LNCaP clone FGC (cell line): ENCODE results near the gene MAST3.
A peak's percentile ranks its signal among the peaks of the same experiment; 100 is the strongest.

Experiments
- DNase-seq: peaks from one replicate; pipeline ENCODE4 v3.0.0-alpha.2; 2011; ENCODE audit warnings: low read depth
- H3K4me3 ChIP-seq: 2 replicates; pipeline ENCODE4 v1.5.1; 2011; ENCODE audit warnings: mild to moderate bottlenecking, low read depth, low read length, control low read depth
- TF ChIP-seq, protein P1 (sequence below): IDR thresholded peaks from 2 replicates; pipeline ENCODE4 v1.5.1; 2012; ENCODE audit warnings: mild to moderate bottlenecking; ENCODE audit not compliant: control insufficient read depth, insufficient read depth; ENCODE audit errors: extremely low read depth

Gene MAST3

DNA sequence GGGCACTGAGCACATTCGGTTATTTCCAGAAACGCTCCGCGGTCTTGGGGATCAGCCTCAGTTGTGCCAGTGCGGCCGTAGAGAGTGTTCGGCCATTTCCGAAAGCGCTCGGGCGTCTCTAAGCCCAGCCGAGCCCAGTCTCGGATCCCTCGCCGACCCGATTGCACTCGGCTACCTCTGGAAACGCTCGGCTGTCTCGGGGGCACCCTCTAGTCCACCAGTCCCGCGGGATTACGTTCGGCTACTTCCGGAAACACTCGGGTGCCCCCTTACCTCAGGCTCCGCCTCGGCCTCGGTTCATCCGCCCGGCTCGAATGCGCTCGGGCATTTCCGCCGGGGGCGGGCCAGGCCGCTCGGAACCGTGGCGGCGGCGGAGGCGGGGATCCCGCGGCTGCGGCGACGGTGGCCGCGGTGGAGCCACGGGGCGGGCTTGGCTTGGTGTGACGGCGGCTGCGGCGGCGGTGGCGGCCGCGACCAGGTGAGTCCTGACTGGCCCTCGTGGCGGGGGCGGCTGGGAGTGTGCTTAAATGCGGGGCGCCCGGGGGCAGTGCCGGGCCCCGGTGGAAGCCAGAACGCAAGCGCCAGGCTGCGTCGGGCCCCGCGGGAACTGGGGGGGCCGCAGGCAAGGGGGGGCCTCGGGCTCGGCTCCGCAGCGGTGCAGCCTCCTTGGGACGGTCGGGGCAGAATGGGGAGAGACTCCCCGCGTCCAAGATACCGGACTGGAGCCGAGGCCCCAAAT, 55.4 kb downstream of the MAST3 start, which contains the start of gene PIK3R2:
TSS of gene PIK3R2 (plus strand) at position 347 of the 739 bp plus-strand sequence. CDS start 2,717 bp downstream, outside the sequence.
- H3K4me3 ChIP-seq = peak within 1 kb of the TSS; percentile 78
- TF ChIP-seq, protein P1, sequence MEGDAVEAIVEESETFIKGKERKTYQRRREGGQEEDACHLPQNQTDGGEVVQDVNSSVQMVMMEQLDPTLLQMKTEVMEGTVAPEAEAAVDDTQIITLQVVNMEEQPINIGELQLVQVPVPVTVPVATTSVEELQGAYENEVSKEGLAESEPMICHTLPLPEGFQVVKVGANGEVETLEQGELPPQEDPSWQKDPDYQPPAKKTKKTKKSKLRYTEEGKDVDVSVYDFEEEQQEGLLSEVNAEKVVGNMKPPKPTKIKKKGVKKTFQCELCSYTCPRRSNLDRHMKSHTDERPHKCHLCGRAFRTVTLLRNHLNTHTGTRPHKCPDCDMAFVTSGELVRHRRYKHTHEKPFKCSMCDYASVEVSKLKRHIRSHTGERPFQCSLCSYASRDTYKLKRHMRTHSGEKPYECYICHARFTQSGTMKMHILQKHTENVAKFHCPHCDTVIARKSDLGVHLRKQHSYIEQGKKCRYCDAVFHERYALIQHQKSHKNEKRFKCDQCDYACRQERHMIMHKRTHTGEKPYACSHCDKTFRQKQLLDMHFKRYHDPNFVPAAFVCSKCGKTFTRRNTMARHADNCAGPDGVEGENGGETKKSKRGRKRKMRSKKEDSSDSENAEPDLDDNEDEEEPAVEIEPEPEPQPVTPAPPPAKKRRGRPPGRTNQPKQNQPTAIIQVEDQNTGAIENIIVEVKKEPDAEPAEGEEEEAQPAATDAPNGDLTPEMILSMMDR = no peak
- peak; percentile 94 for DNase-seq

DNA sequence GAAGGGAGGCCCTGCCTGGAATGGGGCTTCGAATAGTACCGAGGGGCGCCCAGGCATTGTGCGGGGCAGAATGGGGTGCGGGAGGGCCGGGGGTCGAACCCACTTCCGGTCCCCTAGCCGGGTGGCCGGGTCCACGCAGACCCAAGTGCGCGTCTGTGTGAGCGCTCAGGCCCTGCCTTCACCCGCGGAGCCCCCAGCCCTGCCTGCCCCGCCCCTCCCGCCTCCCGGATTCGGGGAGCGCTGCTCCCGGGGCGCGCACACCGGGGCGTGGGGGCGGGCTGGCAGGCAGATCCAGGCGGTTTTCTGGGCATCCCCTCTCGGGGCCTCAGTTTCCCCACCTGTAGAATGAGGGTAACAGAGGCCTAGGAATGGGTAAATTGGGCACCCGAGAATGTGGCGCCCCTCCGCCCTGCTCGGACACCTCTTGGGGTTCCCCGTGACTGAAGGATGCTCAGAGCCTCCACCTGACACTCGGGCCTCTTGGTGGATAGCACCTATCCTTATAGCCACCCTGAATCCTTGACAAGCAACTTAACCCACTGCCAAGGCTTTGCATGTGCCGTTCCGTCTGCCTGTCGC, 56.1 kb downstream of the MAST3 start:
- peak overlapping the region; percentile 78 for H3K4me3 ChIP-seq
- TF ChIP-seq, protein P1 = no peak
- DNase-seq = no peak

DNA sequence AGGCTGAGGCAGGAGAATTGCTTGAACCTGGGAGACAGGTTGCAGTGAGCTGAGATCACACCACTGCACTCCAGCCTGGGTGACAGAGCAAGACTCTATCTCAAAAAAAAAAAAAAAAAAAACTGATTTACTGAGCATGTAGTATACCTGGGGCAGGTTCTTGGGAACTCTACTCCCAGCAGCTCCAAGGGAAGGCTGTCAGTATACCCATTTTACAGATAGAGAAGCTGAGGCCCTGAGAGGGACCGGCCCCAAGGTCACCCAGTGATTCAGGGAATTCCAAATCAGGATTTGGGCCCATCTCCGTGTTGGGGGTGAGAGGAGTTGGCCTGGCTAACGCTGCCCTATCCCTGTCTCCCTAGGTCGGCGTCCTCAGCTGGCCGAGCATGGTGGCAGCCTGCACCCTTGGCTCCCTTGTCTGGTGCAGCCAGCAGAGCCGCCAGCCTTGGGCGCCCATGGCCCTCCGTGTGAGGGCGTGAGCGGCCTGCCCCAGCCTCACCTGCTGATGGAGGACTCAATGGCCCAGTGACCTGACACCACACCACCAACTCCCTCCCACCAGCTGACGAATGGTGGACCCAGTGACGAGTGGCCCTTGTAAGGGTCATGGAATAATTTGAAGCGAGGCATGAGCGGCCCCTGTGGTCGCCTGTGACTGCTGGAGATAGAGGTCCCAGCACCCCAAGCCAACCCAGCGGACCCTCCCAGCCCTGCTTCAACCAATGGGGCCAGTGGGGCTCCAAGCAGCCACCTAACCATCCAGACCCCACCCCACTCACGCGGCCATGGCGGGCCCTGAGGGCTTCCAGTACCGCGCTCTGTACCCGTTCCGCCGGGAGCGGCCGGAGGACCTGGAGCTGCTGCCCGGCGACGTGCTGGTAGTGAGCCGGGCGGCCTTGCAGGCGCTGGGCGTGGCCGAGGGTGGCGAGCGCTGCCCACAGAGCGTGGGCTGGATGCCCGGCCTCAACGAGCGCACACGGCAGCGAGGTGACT, 57.8 kb downstream of the MAST3 start:
- H3K4me3 ChIP-seq = peak overlapping the region; percentile 15
- TF ChIP-seq, protein P1 = no peak

DNA sequence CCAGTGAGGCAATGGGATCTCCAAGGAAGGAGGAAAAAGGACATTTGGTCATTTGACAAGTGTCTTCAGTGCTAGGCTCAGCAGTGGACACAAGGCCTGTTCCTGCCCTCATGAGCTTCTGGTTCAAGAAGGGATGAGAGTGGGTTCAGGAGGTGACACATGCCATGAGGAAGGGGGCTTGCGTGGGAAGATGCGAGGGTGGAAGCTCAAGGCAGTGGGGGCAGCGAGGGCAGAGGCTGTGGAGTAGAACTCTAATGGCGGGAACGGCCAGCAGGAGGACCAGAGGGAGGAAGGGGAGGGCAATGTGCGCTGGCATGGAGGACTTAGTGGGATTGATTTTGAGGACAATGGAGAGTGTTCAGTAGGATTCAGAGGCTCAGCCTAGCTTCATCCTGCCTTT, 58.7 kb downstream of the MAST3 start:
- DNase-seq = no peak
- TF ChIP-seq, protein P1 = no peak
- peak overlapping the region; percentile 23; the same call in 1 of the 2 replicates for H3K4me3 ChIP-seq

More for the DNA sequence above, 57.8 kb downstream of the MAST3 start:
- DNase-seq = no peak

DNA sequence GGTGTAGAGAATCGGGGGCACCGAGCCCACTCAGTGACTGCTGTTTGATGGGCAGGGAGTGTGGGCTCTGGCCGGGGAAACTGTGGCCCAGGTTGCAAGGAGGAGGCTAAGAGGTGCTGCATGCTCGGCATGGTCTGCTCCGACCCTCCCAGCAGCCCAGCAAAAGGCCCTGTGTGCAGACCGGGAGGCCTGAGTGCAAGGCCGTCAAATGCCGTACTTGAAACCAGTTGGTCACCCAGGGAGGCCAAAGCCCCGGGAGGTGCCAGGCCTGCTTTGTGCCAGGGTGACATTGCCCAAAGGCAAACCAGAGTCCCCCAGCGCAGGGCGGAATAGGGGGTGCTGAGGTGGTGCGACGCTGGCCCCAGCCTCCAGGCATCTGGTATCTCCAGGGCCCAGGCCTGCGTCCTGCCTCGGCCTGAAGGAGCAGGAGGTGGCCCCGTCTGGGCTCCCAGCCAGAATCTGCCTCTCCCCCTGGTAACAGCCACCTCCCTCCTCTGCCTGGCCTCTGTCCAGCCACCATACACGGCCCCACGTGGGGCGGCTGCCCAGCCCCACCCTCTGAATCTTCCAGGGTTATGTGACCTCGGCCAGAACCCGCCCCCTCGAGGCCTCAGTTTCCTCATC, 59.4 kb downstream of the MAST3 start:
- DNase-seq = peak; percentile 81
- TF ChIP-seq, protein P1 = no peak
- H3K4me3 ChIP-seq = peak overlapping the region; percentile 9; the same call in 1 of the 2 replicates

DNA sequence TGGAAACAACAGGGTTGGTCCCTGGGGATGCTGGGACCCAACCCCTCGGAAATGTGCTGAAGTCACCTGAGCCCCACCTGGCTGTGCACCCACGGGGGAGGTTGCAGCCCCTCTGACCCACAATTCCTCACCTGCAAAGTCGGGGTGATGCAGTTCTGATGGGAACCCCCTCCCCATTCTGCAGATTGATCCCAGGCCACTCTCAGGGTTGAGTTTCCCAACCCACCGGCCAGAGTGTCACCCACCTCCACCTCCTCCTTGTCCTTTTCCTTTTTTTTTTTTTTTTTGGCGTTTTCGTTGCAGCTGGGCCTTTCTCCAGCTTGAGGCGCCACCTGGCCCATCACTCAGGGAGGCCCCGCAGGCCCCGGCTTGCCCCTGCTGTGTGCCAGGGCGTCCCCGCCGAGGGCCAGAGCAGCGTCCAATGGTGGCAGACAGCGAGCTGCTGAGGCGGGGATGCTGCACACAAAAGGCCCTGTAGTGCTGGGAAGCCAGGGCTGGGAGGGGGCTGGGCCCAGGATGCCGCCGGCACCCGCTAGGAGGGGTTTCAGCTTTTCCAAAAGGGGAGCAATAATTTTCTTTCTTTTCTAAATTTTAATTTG, 60.0 kb downstream of the MAST3 start:
- TF ChIP-seq, protein P1 = no peak
- DNase-seq = no peak
- no peak overlapping the region for H3K4me3 ChIP-seq
